ENCODE measurements around the gene SULT1E1. TPM values are rescaled to one million over a fixed set of nuclear protein-coding genes. Genes with fewer than 3 reads are reported as not detected.
A peak's percentile ranks its signal among the peaks of the same experiment; 100 is the strongest.

SULT1E1 gene
- total RNA-seq, 1 experiment from 2014 or later, result not detected

DNA sequence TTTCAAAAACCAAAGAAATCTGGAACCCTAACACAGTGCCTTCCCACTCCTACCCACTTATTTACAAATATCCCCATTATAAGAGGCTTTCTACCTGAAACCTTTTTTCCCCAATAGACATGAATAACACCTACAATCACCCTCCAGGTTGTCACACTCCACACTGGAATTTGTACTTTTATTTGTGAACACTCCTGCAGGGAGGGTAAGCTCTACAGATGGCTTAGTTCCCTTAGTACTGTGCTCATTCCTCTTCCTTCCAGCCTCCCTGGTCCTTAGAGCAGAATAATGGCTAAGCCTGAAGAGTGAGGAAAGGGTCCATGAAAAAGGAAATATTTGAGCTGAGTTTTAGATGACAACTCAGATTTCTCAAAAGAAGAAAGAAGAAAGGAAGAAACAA lies 22.2 kb upstream of the SULT1E1 start (continued):
- TF ChIP-seq FOXJ3 (CRISPR knock-in tag; IDR thresholded peaks at IDR 0.05; ENCODE audit: borderline replicate concordance) (no peak), TCF7 (CRISPR knock-in tag; IDR thresholded peaks at IDR 0.05; ENCODE audit: low read depth) (no peak), EMX1 (CRISPR knock-in tag; IDR thresholded peaks at IDR 0.05) (no peak), OVOL2 (CRISPR knock-in tag; IDR thresholded peaks at IDR 0.05; ENCODE audit: borderline replicate concordance) (no peak)
- TF ChIP-seq, protein P1, sequence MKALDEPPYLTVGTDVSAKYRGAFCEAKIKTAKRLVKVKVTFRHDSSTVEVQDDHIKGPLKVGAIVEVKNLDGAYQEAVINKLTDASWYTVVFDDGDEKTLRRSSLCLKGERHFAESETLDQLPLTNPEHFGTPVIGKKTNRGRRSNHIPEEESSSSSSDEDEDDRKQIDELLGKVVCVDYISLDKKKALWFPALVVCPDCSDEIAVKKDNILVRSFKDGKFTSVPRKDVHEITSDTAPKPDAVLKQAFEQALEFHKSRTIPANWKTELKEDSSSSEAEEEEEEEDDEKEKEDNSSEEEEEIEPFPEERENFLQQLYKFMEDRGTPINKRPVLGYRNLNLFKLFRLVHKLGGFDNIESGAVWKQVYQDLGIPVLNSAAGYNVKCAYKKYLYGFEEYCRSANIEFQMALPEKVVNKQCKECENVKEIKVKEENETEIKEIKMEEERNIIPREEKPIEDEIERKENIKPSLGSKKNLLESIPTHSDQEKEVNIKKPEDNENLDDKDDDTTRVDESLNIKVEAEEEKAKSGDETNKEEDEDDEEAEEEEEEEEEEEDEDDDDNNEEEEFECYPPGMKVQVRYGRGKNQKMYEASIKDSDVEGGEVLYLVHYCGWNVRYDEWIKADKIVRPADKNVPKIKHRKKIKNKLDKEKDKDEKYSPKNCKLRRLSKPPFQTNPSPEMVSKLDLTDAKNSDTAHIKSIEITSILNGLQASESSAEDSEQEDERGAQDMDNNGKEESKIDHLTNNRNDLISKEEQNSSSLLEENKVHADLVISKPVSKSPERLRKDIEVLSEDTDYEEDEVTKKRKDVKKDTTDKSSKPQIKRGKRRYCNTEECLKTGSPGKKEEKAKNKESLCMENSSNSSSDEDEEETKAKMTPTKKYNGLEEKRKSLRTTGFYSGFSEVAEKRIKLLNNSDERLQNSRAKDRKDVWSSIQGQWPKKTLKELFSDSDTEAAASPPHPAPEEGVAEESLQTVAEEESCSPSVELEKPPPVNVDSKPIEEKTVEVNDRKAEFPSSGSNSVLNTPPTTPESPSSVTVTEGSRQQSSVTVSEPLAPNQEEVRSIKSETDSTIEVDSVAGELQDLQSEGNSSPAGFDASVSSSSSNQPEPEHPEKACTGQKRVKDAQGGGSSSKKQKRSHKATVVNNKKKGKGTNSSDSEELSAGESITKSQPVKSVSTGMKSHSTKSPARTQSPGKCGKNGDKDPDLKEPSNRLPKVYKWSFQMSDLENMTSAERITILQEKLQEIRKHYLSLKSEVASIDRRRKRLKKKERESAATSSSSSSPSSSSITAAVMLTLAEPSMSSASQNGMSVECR (CRISPR knock-in tag; IDR thresholded peaks at IDR 0.05; ENCODE audit: borderline replicate concordance), result no peak
- TF ChIP-seq, protein P2, sequence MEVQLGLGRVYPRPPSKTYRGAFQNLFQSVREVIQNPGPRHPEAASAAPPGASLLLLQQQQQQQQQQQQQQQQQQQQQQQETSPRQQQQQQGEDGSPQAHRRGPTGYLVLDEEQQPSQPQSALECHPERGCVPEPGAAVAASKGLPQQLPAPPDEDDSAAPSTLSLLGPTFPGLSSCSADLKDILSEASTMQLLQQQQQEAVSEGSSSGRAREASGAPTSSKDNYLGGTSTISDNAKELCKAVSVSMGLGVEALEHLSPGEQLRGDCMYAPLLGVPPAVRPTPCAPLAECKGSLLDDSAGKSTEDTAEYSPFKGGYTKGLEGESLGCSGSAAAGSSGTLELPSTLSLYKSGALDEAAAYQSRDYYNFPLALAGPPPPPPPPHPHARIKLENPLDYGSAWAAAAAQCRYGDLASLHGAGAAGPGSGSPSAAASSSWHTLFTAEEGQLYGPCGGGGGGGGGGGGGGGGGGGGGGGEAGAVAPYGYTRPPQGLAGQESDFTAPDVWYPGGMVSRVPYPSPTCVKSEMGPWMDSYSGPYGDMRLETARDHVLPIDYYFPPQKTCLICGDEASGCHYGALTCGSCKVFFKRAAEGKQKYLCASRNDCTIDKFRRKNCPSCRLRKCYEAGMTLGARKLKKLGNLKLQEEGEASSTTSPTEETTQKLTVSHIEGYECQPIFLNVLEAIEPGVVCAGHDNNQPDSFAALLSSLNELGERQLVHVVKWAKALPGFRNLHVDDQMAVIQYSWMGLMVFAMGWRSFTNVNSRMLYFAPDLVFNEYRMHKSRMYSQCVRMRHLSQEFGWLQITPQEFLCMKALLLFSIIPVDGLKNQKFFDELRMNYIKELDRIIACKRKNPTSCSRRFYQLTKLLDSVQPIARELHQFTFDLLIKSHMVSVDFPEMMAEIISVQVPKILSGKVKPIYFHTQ (CRISPR knock-in tag; IDR thresholded peaks at IDR 0.05), result no peak

DNA sequence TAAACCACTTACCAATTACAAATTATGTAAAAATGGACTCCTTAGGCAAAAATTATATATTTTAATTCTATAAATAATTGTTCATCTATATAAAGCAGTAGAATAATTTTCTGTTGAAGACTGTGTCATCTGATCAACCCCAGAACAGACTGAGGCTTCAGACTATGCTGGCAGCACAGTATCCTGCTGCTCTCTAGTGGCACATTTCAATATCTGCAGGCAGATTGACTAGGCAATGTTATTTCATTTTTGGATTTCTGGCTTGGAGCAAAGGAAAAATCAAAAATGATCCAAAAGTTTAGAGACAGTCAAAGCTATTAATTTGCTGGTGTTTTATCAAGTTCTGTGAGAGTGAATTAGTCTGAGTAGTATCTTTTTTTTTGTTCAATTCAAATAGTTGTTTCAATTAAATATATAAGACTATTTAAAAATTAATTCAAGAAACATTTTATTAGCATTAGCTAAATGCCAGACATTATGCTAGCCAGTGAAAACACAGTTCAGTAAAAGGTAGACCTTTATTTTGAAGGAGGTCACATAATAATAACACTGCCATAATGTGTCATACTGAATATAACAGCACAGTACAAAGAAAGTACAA lies 21.3 kb upstream of the SULT1E1 start:
- Mint-ChIP-seq H3K9me3 (peaks cover 21% of the 10 kb centered on the region), H3K27ac (no peak overlapping the region), H3K27me3 (ENCODE audit: low read depth) (no peaks in the 10 kb centered on the region), H3K4me1 (no peaks in the 10 kb centered on the region), H3K4me3 (no peak overlapping the region), H3K36me3 (peaks cover 14% of the 10 kb centered on the region)
- POLR2A ChIA-PET, result no interaction called here
- DNase-seq (ENCODE audit: low spot score) (peak; percentile 15), ATAC-seq (peak; percentile 80)
- CTCF ChIA-PET, result interaction anchor here (0.6 to 1.2 kb wide), 3 partner anchors 16 to 191 kb away, joined by 3 to 8 read pairs (median 4); no protein-coding TSS in a partner anchor
- TF ChIP-seq, protein P3, sequence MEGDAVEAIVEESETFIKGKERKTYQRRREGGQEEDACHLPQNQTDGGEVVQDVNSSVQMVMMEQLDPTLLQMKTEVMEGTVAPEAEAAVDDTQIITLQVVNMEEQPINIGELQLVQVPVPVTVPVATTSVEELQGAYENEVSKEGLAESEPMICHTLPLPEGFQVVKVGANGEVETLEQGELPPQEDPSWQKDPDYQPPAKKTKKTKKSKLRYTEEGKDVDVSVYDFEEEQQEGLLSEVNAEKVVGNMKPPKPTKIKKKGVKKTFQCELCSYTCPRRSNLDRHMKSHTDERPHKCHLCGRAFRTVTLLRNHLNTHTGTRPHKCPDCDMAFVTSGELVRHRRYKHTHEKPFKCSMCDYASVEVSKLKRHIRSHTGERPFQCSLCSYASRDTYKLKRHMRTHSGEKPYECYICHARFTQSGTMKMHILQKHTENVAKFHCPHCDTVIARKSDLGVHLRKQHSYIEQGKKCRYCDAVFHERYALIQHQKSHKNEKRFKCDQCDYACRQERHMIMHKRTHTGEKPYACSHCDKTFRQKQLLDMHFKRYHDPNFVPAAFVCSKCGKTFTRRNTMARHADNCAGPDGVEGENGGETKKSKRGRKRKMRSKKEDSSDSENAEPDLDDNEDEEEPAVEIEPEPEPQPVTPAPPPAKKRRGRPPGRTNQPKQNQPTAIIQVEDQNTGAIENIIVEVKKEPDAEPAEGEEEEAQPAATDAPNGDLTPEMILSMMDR (IDR thresholded peaks at IDR 0.05), result peak; percentile 52; the same call in 1 of the 2 replicates
- TF ChIP-seq, protein P4, sequence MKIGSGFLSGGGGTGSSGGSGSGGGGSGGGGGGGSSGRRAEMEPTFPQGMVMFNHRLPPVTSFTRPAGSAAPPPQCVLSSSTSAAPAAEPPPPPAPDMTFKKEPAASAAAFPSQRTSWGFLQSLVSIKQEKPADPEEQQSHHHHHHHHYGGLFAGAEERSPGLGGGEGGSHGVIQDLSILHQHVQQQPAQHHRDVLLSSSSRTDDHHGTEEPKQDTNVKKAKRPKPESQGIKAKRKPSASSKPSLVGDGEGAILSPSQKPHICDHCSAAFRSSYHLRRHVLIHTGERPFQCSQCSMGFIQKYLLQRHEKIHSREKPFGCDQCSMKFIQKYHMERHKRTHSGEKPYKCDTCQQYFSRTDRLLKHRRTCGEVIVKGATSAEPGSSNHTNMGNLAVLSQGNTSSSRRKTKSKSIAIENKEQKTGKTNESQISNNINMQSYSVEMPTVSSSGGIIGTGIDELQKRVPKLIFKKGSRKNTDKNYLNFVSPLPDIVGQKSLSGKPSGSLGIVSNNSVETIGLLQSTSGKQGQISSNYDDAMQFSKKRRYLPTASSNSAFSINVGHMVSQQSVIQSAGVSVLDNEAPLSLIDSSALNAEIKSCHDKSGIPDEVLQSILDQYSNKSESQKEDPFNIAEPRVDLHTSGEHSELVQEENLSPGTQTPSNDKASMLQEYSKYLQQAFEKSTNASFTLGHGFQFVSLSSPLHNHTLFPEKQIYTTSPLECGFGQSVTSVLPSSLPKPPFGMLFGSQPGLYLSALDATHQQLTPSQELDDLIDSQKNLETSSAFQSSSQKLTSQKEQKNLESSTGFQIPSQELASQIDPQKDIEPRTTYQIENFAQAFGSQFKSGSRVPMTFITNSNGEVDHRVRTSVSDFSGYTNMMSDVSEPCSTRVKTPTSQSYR (CRISPR knock-in tag; IDR thresholded peaks at IDR 0.05), result no peak

DNA sequence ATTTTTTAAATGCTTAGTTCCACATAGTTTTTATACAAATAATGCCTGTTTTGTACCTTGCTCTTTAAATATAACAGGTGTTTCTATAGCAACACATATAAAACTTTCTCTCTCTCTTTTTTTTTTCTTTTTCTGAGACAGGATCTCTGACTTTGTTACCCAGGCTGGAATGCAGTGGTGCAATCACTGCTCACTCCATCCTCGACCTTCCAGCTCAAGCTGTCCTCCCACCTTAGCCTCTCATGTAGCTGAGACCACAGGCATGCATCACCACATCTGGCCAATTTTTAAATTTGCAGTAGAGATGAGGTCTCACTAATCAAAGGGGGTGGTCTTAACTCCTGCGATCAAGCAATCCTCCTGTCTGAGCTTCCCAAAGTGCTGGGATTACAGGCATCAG lies 18.3 kb upstream of the SULT1E1 start:
- Mint-ChIP-seq H3K4me1 (no peaks in the 10 kb centered on the region), H3K36me3 (peaks cover under 1% of the 10 kb centered on the region), H3K27ac (no peak overlapping the region), H3K4me3 (no peak overlapping the region), H3K27me3 (ENCODE audit: low read depth) (no peaks in the 10 kb centered on the region), H3K9me3 (peaks cover 6% of the 10 kb centered on the region)
- ChIA-PET CTCF (interaction anchor here (0.6 kb wide), 1 partner anchor 55 kb away, joined by 3 read pairs; no protein-coding TSS in a partner anchor), POLR2A (no interaction called here)
- ATAC-seq (no peak), DNase-seq (ENCODE audit: low spot score) (no peak)
- TF ChIP-seq, protein P3 (IDR thresholded peaks at IDR 0.05), result no peak
- TF ChIP-seq, protein P5, sequence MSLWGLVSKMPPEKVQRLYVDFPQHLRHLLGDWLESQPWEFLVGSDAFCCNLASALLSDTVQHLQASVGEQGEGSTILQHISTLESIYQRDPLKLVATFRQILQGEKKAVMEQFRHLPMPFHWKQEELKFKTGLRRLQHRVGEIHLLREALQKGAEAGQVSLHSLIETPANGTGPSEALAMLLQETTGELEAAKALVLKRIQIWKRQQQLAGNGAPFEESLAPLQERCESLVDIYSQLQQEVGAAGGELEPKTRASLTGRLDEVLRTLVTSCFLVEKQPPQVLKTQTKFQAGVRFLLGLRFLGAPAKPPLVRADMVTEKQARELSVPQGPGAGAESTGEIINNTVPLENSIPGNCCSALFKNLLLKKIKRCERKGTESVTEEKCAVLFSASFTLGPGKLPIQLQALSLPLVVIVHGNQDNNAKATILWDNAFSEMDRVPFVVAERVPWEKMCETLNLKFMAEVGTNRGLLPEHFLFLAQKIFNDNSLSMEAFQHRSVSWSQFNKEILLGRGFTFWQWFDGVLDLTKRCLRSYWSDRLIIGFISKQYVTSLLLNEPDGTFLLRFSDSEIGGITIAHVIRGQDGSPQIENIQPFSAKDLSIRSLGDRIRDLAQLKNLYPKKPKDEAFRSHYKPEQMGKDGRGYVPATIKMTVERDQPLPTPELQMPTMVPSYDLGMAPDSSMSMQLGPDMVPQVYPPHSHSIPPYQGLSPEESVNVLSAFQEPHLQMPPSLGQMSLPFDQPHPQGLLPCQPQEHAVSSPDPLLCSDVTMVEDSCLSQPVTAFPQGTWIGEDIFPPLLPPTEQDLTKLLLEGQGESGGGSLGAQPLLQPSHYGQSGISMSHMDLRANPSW (CRISPR knock-in tag; conservative IDR thresholded peaks at IDR 0.05; ENCODE audit: low read depth), result no peak
- TF ChIP-seq, protein P6, sequence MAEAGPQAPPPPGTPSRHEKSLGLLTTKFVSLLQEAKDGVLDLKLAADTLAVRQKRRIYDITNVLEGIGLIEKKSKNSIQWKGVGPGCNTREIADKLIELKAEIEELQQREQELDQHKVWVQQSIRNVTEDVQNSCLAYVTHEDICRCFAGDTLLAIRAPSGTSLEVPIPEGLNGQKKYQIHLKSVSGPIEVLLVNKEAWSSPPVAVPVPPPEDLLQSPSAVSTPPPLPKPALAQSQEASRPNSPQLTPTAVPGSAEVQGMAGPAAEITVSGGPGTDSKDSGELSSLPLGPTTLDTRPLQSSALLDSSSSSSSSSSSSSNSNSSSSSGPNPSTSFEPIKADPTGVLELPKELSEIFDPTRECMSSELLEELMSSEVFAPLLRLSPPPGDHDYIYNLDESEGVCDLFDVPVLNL (CRISPR knock-in tag; IDR thresholded peaks at IDR 0.05; ENCODE audit: borderline replicate concordance, low read depth), result no peak
- TF ChIP-seq GTF2I (CRISPR knock-in tag; conservative IDR thresholded peaks at IDR 0.05), result no peak
- no peak for TF ChIP-seq ZNF121 (CRISPR knock-in tag; IDR thresholded peaks at IDR 0.05)
